Activated naive CD4-positive, alpha-beta T cell treated with anti-CD3 and anti-CD28 coated beads, Interleukin-2, amount 10 ng/mL, durations not matched to agents 7 days and 5 days (primary cell): Measurements from ENCODE around the gene PRSS50.

Experiments used
- CTCF ChIA-PET: fragments of 350-600 bp; sonication (Branson Sonifier 250); formaldehyde crosslinking; loops from one replicate; lab custom pipeline; 2021; ENCODE audit warnings: antibody characterized with exemption; lab: Charles Lee
- DNase-seq: peaks from one replicate; pipeline ENCODE4 v3.0.0-alpha.2; 2020
- H3K27ac Mint-ChIP-seq: one replicate; pipeline ENCODE4 v1.8.0; 2021; ENCODE audit warnings: mild to moderate bottlenecking, moderate library complexity, mixed read lengths
- H3K27me3 Mint-ChIP-seq: one replicate; pipeline ENCODE4 v1.8.0; 2021; ENCODE audit warnings: mild to moderate bottlenecking, mixed read lengths
- H3K36me3 Mint-ChIP-seq: one replicate; pipeline ENCODE4 v1.8.0; 2021; ENCODE audit warnings: mixed read lengths
- H3K4me1 Mint-ChIP-seq: one replicate; pipeline ENCODE4 v1.8.0; 2021; ENCODE audit warnings: mixed read lengths
- H3K4me3 Mint-ChIP-seq: one replicate; pipeline ENCODE4 v1.8.0; 2021; ENCODE audit warnings: mild to moderate bottlenecking, moderate library complexity, mixed read lengths
- H3K9me3 Mint-ChIP-seq: one replicate; pipeline ENCODE4 v1.8.0; 2021; ENCODE audit warnings: mixed read lengths

The PRSS50 gene

DNA sequence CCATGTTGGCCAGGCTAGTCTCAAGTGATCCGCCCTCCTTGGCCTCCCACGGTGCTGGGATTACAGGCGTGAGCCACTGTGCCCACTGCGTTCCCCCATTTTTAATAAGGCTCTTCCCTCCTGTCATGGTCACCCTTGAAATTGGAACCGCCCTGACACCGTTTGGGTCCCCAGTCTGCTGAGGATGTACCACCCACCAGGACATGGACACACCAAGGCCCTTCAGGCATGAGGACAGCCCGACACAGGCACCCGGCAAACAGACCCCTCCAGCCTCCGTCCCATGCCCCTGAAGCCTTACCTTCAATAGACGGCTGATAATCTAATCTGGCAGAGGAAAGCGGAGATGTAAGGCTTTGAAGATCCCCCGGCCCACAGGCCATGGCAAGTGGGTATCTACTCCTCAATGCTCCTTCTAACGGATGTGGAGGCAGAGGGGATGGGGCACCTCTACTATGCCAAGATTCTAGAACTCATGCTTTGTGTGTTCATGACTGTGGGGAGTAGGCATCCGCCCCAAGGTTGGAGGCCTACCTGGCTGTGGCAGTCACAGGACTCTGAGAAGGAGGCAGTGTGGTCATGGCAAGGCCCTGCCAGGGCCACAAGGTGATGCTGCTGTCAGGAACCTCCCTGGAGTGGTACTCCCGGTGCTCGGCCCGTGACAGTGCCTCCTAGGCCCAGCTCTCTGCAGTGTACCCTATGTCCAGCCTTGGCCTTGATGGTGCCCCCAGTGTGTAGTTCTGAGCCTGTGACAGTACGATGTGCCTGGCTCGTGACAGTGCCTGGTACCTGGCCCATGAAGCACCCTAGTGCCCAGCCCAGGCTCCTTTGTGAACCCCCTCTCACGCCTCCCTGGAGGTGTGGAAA, 18.6 kb upstream of the PRSS50 start:
- Mint-ChIP-seq H3K36me3 (no peaks in the 10 kb centered on the region), H3K9me3 (no peaks in the 10 kb centered on the region), H3K4me1 (no peaks in the 10 kb centered on the region), H3K4me3 (no peak overlapping the region), H3K27ac (no peak overlapping the region), H3K27me3 (peaks cover 19% of the 10 kb centered on the region)
- DNase-seq: no peak
- CTCF ChIA-PET: interaction anchor here (0.6 kb wide), 1 partner anchor 261 kb away, joined by 3 read pairs; no protein-coding TSS in a partner anchor

DNA sequence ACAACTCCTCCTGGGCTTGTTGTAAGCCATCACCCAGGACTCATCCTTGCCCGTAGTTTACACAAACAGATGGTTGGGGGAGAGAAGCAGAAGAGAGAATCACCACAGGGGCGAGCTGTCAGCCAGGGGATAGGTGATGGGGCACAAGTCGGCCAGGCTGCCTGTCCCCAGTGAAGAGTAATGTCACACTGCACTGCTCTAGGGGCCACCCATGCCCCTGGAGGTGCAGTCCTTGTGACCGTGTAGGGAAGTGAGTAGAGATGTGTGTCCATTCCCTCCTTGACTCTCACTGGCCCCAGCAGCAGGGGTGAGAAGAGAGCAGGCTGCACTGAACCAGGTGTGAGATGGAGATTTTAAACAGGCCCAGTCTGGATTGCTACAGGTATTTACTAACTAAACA, 17.1 kb upstream of the PRSS50 start:
- DNase-seq: no peak
- no peaks in the 10 kb centered on the region for H3K4me1 Mint-ChIP-seq
- no peak overlapping the region for H3K4me3 Mint-ChIP-seq
- H3K27me3 Mint-ChIP-seq: peaks cover 19% of the 10 kb centered on the region
- no peaks in the 10 kb centered on the region for H3K9me3 Mint-ChIP-seq
- H3K36me3 Mint-ChIP-seq: no peaks in the 10 kb centered on the region
- CTCF ChIA-PET: no interaction called here
- H3K27ac Mint-ChIP-seq: no peak overlapping the region

DNA sequence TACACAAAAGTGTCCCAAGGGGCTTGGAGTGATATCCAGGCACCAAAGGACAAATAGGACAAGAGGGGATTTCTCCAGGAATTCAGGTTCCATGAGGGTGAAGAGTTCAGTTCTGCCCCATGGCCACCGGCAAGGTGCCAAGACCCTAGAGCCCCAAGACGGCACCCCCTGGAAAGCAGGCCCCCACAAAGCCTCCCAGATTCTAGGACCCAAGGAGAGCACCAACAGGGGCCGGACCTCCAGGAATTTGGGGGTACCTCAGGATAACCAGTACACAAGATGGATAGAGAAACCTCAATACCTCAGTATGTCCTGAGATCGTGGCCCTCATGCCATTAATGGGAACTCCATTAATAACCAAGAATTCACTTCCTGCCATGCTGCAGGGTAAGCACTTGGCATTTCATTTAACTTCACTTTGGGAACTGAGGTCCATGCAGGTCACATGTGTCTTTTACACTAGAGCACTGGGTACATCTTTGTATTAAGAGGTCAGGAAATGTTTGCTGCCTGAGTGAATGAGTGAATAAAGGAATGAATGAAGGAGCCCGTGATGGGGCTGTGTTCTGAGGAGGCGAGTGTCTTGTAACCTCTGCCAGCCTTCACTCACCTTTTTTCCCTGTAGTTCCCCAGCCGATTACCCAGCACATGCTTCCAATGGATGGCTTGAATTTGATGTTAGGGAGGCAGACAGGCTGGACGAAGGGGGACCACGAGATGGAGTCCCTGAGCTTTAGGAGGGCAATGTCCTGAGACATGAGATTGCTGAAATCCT, 15.5 kb upstream of the PRSS50 start:
- peaks cover 26% of the 10 kb centered on the region for H3K27me3 Mint-ChIP-seq
- DNase-seq: peak; percentile 8
- no peaks in the 10 kb centered on the region for H3K36me3 Mint-ChIP-seq
- H3K4me1 Mint-ChIP-seq: no peaks in the 10 kb centered on the region
- CTCF ChIA-PET: no interaction called here
- H3K4me3 Mint-ChIP-seq: no peak overlapping the region
- H3K9me3 Mint-ChIP-seq: no peaks in the 10 kb centered on the region
- H3K27ac Mint-ChIP-seq: no peak overlapping the region

DNA sequence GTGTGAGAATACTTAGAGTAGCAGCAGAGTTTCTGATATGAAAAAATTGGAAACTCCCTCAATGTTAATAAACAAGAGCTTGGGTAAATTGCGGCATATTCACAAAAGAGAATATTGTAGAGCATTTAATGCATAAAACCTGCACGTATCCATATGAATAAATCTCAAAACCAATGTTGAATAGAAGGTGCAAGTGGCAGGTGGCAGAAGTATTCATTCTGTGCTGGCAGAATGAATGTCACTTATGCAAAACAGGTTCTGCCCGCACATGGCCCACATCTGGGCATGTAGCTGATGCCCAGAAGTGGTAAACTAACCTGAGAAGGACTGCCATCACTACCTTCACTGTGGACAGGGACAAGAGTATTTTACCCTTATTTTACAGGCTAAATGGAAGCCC, 14.1 kb upstream of the PRSS50 start:
- Mint-ChIP-seq H3K27me3 (peaks cover 21% of the 10 kb centered on the region), H3K9me3 (no peaks in the 10 kb centered on the region), H3K27ac (no peak overlapping the region), H3K36me3 (no peaks in the 10 kb centered on the region), H3K4me3 (no peak overlapping the region), H3K4me1 (no peaks in the 10 kb centered on the region)
- CTCF ChIA-PET: no interaction called here
- no peak for DNase-seq

DNA sequence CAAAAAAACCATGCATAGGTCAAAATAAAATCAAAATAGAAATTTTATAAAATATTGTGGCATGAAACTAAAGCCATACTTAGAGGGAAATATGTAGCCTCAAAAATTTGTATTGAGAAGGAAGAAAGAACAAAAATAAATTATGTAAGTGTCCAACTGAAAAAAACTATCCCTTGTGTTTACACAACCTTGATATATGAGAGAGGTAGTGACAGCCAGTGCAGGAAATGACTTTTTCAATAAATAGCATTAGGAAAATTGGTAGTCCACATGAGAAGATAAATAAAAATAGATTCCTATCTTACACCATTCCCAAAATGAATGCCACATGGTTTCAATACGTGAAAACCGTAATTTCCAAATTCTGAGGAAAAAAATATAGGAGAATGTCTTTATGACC, 13.2 kb upstream of the PRSS50 start:
- Mint-ChIP-seq H3K36me3 (no peaks in the 10 kb centered on the region), H3K9me3 (no peaks in the 10 kb centered on the region), H3K27ac (no peak overlapping the region), H3K4me1 (no peaks in the 10 kb centered on the region), H3K4me3 (no peak overlapping the region), H3K27me3 (peaks cover 14% of the 10 kb centered on the region)
- CTCF ChIA-PET: no interaction called here
- no peak for DNase-seq

DNA sequence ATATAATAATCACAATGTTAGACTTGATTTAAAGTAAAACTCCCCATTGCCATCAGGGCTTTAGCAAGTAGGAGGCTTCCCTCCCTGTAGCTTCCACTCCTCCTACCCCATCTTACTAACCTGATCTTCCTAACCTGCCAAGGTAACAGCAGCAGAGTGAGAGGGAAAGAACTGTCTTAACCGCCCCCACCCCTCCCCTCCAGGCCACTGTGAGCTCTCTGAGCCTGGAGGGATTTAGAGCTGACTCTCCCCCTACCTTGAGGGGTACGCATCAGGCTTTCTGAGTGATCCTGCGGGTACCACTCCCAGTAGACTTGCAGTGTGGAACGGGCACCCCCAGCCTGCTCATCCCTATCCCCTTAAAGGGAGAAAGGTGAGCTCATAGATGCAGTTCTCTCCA, 11.4 kb upstream of the PRSS50 start:
- CTCF ChIA-PET: no interaction called here
- Mint-ChIP-seq H3K4me1 (no peaks in the 10 kb centered on the region), H3K27me3 (peaks cover 14% of the 10 kb centered on the region), H3K9me3 (no peaks in the 10 kb centered on the region), H3K4me3 (no peak overlapping the region), H3K27ac (no peak overlapping the region), H3K36me3 (no peaks in the 10 kb centered on the region)
- no peak for DNase-seq

DNA sequence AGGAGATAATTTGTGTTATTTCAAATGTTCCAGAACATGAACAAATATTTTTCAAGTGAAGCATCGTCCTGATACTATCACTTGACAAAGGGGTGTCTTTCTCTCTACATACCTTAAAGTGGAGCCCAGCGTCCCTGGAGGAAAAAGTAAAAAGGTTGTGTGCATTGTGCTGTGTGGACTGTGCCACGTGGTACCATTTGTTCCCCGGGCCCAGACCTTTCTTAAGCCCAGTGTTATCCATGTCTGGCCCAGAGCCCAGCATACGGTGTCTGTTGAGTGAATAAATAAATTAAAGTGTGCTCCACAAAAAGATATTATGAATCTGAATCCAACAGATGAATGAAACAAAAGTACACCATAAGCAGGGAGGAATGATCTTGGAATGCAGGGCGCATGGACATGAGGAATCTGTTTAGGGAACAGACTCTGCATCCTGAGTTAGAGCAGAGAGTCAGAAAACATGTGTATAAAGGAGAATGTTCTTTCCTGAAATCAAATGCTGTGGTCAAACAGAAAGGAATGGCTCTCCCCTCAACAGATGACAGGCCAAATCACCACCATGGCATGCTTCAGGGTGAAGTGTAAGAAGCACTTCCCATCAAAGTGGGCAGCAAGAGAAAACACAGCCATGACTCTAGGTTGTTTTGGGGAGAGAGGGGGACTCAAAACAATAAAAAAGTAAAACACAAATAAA, 8.1 kb upstream of the PRSS50 start:
- CTCF ChIA-PET: interaction anchor here (1.3 kb wide), 1 partner anchor 20 kb away, joined by 6 read pairs; no protein-coding TSS in a partner anchor
- no peak overlapping the region for H3K27ac Mint-ChIP-seq
- peaks cover 10% of the 10 kb centered on the region for H3K27me3 Mint-ChIP-seq
- no peak for DNase-seq
- H3K4me1 Mint-ChIP-seq: no peaks in the 10 kb centered on the region
- H3K36me3 Mint-ChIP-seq: no peaks in the 10 kb centered on the region
- H3K9me3 Mint-ChIP-seq: no peaks in the 10 kb centered on the region
- no peak overlapping the region for H3K4me3 Mint-ChIP-seq

DNA sequence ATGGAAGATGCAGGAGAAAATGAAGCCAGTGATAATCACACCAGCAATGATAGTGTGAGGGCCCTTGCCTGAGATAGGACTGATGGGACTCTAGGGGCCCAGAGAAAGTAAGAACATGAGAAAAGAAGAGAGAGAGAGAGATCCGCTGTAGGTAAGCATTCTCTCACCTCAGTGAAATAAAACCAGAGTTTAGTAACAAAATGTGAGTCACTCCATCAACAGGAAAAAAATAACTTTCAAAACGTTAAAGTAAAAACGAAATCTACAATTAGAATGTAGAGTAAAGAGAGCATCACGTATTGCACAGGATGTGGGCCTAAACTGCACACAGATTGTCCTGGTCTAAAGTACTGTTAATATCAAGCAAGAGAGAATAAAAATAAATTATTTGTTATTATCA, 6.8 kb upstream of the PRSS50 start:
- DNase-seq: no peak
- Mint-ChIP-seq H3K9me3 (no peaks in the 10 kb centered on the region), H3K4me3 (no peak overlapping the region), H3K27ac (no peak overlapping the region), H3K4me1 (no peaks in the 10 kb centered on the region), H3K36me3 (no peaks in the 10 kb centered on the region), H3K27me3 (peaks cover 17% of the 10 kb centered on the region)
- CTCF ChIA-PET: no interaction called here

DNA sequence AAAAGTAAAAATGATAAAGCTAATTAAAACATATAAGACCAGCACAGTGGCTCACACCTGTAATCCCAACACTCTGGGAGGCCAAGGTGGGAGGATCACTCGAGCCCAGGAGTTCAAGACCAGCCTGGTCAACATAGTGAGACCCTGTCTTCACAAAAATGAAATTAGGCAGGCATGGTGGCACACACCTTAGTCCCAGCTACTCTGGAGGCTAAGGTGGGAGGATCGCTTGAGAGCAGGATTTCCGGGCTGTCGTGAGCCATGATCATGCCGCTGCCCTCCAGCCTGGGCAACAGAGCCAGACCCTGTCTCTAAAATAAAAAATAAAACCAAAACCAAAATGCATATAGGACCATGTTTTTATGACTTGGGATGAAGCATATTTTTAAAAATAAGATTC, 4.8 kb upstream of the PRSS50 start:
- Mint-ChIP-seq H3K27me3 (peaks cover 25% of the 10 kb centered on the region), H3K27ac (no peak overlapping the region), H3K4me1 (no peaks in the 10 kb centered on the region), H3K36me3 (no peaks in the 10 kb centered on the region), H3K4me3 (no peak overlapping the region), H3K9me3 (no peaks in the 10 kb centered on the region)
- CTCF ChIA-PET: no interaction called here
- DNase-seq: no peak

DNA sequence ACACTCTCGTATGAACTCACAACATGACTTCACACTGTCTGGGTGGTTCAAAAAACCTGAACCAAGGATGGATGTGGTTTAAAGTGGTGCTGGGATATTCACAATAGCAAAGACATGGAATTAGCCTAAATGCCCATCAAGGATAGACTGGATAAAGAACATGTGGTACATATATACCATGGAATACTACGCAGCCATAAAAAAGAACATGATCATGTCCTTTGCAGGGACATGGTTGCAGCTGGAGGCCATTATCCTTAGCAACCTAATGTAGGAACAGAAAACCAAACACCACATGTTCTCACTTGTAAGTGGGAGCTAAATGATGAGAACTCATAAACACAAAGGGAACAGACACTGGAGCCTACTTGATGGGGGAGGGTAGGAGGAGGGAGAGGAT, 3.3 kb upstream of the PRSS50 start:
- CTCF ChIA-PET: no interaction called here
- no peak overlapping the region for H3K27ac Mint-ChIP-seq

DNA sequence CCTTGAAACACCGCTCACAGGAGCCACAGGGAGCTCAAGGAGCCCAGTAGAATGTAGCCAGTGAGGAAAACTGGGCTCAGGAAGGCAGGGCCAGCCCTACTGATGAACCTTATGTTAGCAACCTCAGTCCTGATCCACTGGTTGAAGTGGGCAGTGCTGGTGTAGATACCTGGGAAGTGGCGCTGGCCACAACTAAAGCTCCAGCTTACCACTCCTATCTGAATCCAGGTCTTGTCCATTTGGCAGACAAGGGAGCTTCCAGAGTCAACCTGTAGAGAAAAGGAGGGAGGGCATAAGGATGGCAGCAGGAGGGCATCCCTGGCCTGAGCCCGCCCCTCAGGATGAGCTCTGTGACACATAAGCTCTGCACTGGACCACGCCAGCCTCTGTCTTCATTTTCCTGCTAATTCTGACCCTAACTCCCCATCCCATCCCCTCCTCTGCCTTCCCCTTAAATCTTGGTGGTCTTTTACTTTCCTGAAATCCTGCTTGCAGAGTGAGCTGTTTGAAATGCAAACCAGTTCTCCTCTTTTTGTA, 2.1 kb upstream of the PRSS50 start:
- Mint-ChIP-seq H3K4me3 (no peak overlapping the region), H3K9me3 (no peaks in the 10 kb centered on the region), H3K36me3 (no peaks in the 10 kb centered on the region), H3K27ac (no peak overlapping the region), H3K27me3 (peaks cover 43% of the 10 kb centered on the region), H3K4me1 (no peaks in the 10 kb centered on the region)
- CTCF ChIA-PET: interaction anchor here (0.8 to 1.9 kb wide), 3 partner anchors 11 to 231 kb away, joined by 3 to 4 read pairs (median 3); no protein-coding TSS in a partner anchor
- DNase-seq: no peak

More for the DNA sequence above, 3.3 kb upstream of the PRSS50 start:
- Mint-ChIP-seq H3K4me3 (no peak overlapping the region), H3K27me3 (peaks cover 34% of the 10 kb centered on the region), H3K36me3 (no peaks in the 10 kb centered on the region), H3K4me1 (no peaks in the 10 kb centered on the region), H3K9me3 (no peaks in the 10 kb centered on the region)
- no peak for DNase-seq

DNA sequence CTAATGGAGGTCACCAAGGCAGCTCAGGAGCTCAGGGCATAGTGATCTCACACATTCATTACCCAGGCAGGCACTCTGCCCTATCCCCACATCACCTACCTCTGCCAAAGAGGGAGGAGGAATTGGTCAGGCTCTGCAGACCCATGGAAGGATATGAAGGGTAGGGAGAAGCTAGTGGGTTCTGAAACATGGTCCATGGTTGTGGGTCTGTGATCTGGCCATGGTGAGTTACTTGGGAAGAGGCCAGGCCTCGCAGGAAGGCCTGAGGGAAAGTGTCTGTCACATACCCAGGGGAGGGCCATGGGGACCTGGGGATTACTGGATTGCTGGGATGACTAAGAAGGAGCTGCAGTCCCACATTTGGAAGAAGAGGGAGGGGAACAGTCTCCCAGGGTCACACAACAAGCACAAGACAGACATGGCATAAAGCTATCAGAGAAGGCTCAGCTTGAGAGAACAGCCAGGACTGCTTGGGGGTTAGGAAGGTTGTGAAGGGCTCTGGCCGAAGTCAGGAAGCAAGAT, 1.4 kb upstream of the PRSS50 start:
- no peak for DNase-seq
- Mint-ChIP-seq H3K9me3 (no peaks in the 10 kb centered on the region), H3K36me3 (no peaks in the 10 kb centered on the region), H3K4me1 (no peaks in the 10 kb centered on the region), H3K4me3 (no peak overlapping the region), H3K27me3 (peaks cover 43% of the 10 kb centered on the region), H3K27ac (no peak overlapping the region)
- CTCF ChIA-PET: interaction anchor here (1.1 to 1.9 kb wide), 4 partner anchors 10 to 230 kb away, joined by 3 to 5 read pairs (median 4); no protein-coding TSS in a partner anchor

DNA sequence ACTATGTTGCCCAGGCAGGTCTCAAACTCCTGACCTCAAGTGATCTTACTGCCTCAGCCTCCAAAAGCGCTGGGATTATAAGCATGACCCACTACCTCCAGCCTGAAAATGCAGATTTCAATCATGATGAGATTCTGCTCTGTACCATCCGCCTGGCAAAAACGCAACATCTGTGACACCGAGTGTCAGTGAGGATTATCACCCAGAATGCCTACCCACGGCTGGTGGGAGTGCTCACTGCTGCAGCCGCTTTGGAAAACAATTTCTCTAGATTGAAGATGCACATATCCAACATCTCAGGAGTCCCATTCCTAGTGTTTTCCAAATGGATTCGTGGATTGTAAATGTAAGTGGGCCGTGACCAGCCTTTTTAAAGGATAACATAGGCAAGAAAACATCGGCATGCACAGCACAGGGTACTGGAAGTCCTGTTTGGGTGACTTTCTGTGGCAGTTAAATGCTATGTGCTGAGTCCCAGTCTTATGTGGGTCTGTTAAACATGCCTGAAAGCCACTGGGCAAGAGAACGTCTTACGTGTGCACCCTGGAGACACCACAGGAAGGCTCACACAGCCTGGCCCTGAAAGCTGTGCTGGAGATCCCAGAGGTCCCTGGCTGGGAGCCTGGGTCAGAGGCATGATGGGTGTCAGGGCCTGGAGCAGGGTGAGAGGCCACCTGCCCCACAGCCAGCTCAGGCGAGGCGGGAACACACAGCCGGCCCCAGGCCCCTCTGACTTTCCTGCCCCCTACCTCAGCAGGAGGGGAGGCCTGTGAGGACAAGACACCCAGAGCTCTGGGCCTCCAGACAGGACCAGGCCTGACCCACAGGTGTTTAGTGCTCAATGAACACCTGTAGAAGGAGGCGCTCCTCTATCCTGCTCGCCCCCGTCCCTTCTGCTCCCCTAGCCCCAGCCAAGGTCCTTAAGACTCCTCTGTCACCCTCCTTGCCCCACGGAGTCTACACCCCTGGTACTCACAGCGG, 918 bp downstream of the PRSS50 start:
- Mint-ChIP-seq H3K4me3 (no peak overlapping the region), H3K27me3 (peaks cover 43% of the 10 kb centered on the region), H3K4me1 (no peaks in the 10 kb centered on the region), H3K9me3 (no peaks in the 10 kb centered on the region), H3K27ac (no peak overlapping the region), H3K36me3 (no peaks in the 10 kb centered on the region)
- no peak for DNase-seq
- CTCF ChIA-PET: interaction anchor here (0.6 kb wide), 1 partner anchor 318 kb away, joined by 3 read pairs; no protein-coding TSS in a partner anchor
